IMR-90 (cell line): ENCODE results near the gene TGFA. TPM values are rescaled to one million over a fixed set of nuclear protein-coding genes. Genes with fewer than 3 reads are reported as not detected.

Source experiments
- ATAC-seq: fragments of 200-7000 bp; cut with Tn5 transposase; 2 replicates; pipeline ENCODE4 v1.9.1; 2020; ENCODE audit warnings: low read depth, mild to moderate bottlenecking, moderate library complexity
- BruUV-seq: library from RNA; stranded (reverse); fragments of 400-500 nt; replicated peaks from 2 replicates; lab custom pipeline; 2021; lab: Mats Ljungman, UMichigan
- CTCF ChIA-PET: fragments of 300-600 bp; formaldehyde crosslinking; extraction: SDS; loops from one replicate; lab custom pipeline; 2021; ENCODE audit warnings: antibody characterized with exemption; lab: Yijun Ruan, JAX
- POLR2A ChIA-PET: fragments of 300-600 bp; sonication (Branson Sonifier 250); formaldehyde crosslinking; loops from one replicate; lab custom pipeline; 2022; ENCODE audit warnings: antibody characterized with exemption; ENCODE audit not compliant: unreplicated experiment; lab: Charles Lee
- DNase-seq: peaks from one replicate; pipeline ENCODE4 v3.0.0; 2013
- H2AFZ ChIP-seq: replicated peaks from 2 replicates; pipeline ENCODE3; 2013; ENCODE audit warnings: low read length, mild to moderate bottlenecking; ENCODE audit not compliant: poor library complexity
- H2AK5ac ChIP-seq: 2 replicates; pipeline ENCODE4 v1.6.1; 2013; ENCODE audit warnings: low read depth, low read length, inconsistent platforms
- H2AK9ac ChIP-seq: replicated peaks from 2 replicates; pipeline ENCODE3; 2013; ENCODE audit warnings: mild to moderate bottlenecking, low read depth, low read length, moderate library complexity; ENCODE audit not compliant: poor library complexity
- H2BK120ac ChIP-seq: 2 replicates; pipeline ENCODE4 v1.6.1; 2013; ENCODE audit warnings: low read depth, low read length, inconsistent platforms
- H2BK15ac ChIP-seq: 3 replicates; pipeline ENCODE4 v1.6.1; 2013; ENCODE audit warnings: low read depth, low read length, inconsistent platforms
- H2BK20ac ChIP-seq: 2 replicates; pipeline ENCODE4 v1.6.1; 2013; ENCODE audit warnings: low read depth, mild to moderate bottlenecking, inconsistent platforms, low read length, moderate library complexity
- H2BK5ac ChIP-seq: 2 replicates; pipeline ENCODE4 v1.6.1; 2013; ENCODE audit warnings: mild to moderate bottlenecking, low read depth, low read length, inconsistent platforms; ENCODE audit not compliant: poor library complexity, severe bottlenecking
- H3K14ac ChIP-seq: replicated peaks from 2 replicates; pipeline ENCODE4 v1.6.1; 2013; ENCODE audit warnings: low read depth, low read length, inconsistent platforms
- H3K18ac ChIP-seq: 2 replicates; pipeline ENCODE4 v1.6.1; 2013; ENCODE audit warnings: low read depth, low read length, control low read depth
- H3K23ac ChIP-seq: 2 replicates; pipeline ENCODE4 v1.6.1; 2013; ENCODE audit warnings: low read depth, low read length, inconsistent platforms
- H3K27ac ChIP-seq: 2 replicates; pipeline ENCODE4 v1.5.1; 2013; ENCODE audit warnings: mild to moderate bottlenecking, control low read depth, low read length; ENCODE audit not compliant: insufficient read depth
- H3K27me3 ChIP-seq: 2 replicates; pipeline ENCODE4 v1.6.1; 2013; ENCODE audit warnings: low read length; ENCODE audit not compliant: control insufficient read depth, insufficient read depth
- H3K36me3 ChIP-seq: 2 replicates; pipeline ENCODE4 v1.6.1; 2013; ENCODE audit warnings: low read length, mixed read lengths; ENCODE audit not compliant: control insufficient read depth, insufficient read depth
- H3K4ac ChIP-seq: 2 replicates; pipeline ENCODE4 v1.6.1; 2013; ENCODE audit warnings: low read depth, low read length, inconsistent platforms
- H3K4me1 ChIP-seq: 2 replicates; pipeline ENCODE4 v1.6.1; 2013; ENCODE audit warnings: low read length, mixed read lengths; ENCODE audit not compliant: control insufficient read depth, insufficient read depth
- H3K4me2 ChIP-seq: 2 replicates; pipeline ENCODE4 v1.6.1; 2013; ENCODE audit warnings: low read depth, mild to moderate bottlenecking, control low read depth, low read length, moderate library complexity
- H3K4me3 ChIP-seq: 2 replicates; pipeline ENCODE4 v1.5.1; 2013; ENCODE audit warnings: low read depth, mild to moderate bottlenecking, control low read depth, low read length, moderate library complexity; ENCODE audit not compliant: insufficient read depth
- H3K56ac ChIP-seq: 2 replicates; pipeline ENCODE4 v1.6.1; 2013; ENCODE audit warnings: low read length, inconsistent platforms; ENCODE audit not compliant: insufficient read depth; ENCODE audit errors: extremely low read depth
- H3K79me1 ChIP-seq, 2 experiments: 2 replicates each; pipeline ENCODE4 v1.6.1; 2013; ENCODE audit warnings: low read length in 2 of 2, inconsistent platforms in 1 of 2, low read depth in 1 of 2
- H3K9ac ChIP-seq: 2 replicates; pipeline ENCODE4 v1.6.1; 2013; ENCODE audit warnings: low read depth, low read length, control low read depth
- H3K9me1 ChIP-seq: 2 replicates; pipeline ENCODE4 v1.6.1; 2013; ENCODE audit warnings: low read length, inconsistent platforms; ENCODE audit not compliant: insufficient read depth
- H3K9me3 ChIP-seq: 2 replicates; pipeline ENCODE4 v1.6.1; 2013; ENCODE audit warnings: low read length; ENCODE audit not compliant: control insufficient read depth, insufficient read depth
- H4K20me1 ChIP-seq: 2 replicates; pipeline ENCODE4 v1.6.1; 2013; ENCODE audit warnings: low read length, inconsistent platforms; ENCODE audit not compliant: insufficient read depth
- H4K5ac ChIP-seq: 2 replicates; pipeline ENCODE4 v1.6.1; 2013; ENCODE audit warnings: mild to moderate bottlenecking, low read depth, low read length, control low read depth
- H4K8ac ChIP-seq, 2 experiments: 2 replicates each; pipeline ENCODE4 v1.6.1; 2013; ENCODE audit warnings: low read depth in 2 of 2, low read length in 2 of 2, control low read depth in 1 of 2, inconsistent platforms in 1 of 2
- H4K91ac ChIP-seq: 2 replicates; pipeline ENCODE4 v1.6.1; 2013; ENCODE audit warnings: low read depth, low read length, inconsistent platforms; ENCODE audit not compliant: insufficient read depth
- BHLHE40 ChIP-seq: fragments of 150-350 bp; IDR thresholded peaks from 2 replicates; pipeline ENCODE4 v1.6.1; 2016; ENCODE audit warnings: mild to moderate bottlenecking, low read depth, low read length
- CEBPB ChIP-seq: IDR thresholded peaks from 2 replicates; pipeline ENCODE4 v1.6.1; 2012; ENCODE audit warnings: low read depth, low read length, improper control_type of control experiment
- CHD1 ChIP-seq: IDR thresholded peaks from 2 replicates; pipeline ENCODE4 v1.6.1; 2012; ENCODE audit warnings: low read depth, low read length, improper control_type of control experiment
- FOS ChIP-seq: fragments of 150-350 bp; IDR thresholded peaks from 2 replicates; pipeline ENCODE4 v1.6.1; 2016; ENCODE audit warnings: low read depth, low read length
- MAFK ChIP-seq: IDR thresholded peaks from 2 replicates; pipeline ENCODE4 v1.6.1; 2012; ENCODE audit warnings: low read depth, low read length, improper control_type of control experiment
- MAZ ChIP-seq: IDR thresholded peaks from 2 replicates; pipeline ENCODE4 v1.6.1; 2012; ENCODE audit warnings: low read depth, mild to moderate bottlenecking, low read length, improper control_type of control experiment, moderate library complexity, borderline replicate concordance
- MXI1 ChIP-seq: IDR thresholded peaks from 2 replicates; pipeline ENCODE4 v1.6.1; 2012; ENCODE audit warnings: low read depth, mild to moderate bottlenecking, low read length, moderate library complexity, borderline replicate concordance
- NFE2L2 ChIP-seq: fragments of 150-350 bp; IDR thresholded peaks from 2 replicates; pipeline ENCODE4 v1.6.1; 2016; ENCODE audit warnings: low read depth, mild to moderate bottlenecking, low read length
- POLR2A ChIP-seq: IDR thresholded peaks from 2 replicates; pipeline ENCODE4 v1.6.1; 2012; ENCODE audit warnings: mild to moderate bottlenecking, low read depth, low read length
- RAD21 ChIP-seq: IDR thresholded peaks from 2 replicates; pipeline ENCODE4 v1.6.1; 2012; ENCODE audit warnings: low read length, improper control_type of control experiment
- RCOR1 ChIP-seq: IDR thresholded peaks from 2 replicates; pipeline ENCODE4 v1.6.1; 2012; ENCODE audit warnings: mild to moderate bottlenecking, low read length, improper control_type of control experiment; ENCODE audit not compliant: insufficient replicate concordance
- RFX5 ChIP-seq: IDR thresholded peaks from 2 replicates; pipeline ENCODE4 v1.8.0; 2012; ENCODE audit warnings: low read depth, mild to moderate bottlenecking, low read length, moderate library complexity
- SMC3 ChIP-seq: fragments of 150-350 bp; IDR thresholded peaks from 2 replicates; pipeline ENCODE4 v1.6.1; 2016; ENCODE audit warnings: low read depth, mild to moderate bottlenecking, antibody characterized with exemption, low read length, moderate library complexity
- WGBS, 2 experiments: methylation state at CpG; one replicate each; pipeline versions ENCODE4 v1.1.5 to v1.1.7; 2013; ENCODE audit warnings: missing lambda C conversion rate in 2 of 2; ENCODE audit not compliant: insufficient read length in 1 of 2; ENCODE audit errors: extremely low coverage in 2 of 2; 5-methylcytosine and 5-hydroxymethylcytosine counted together
- dilution Hi-C: fragments of 300-500 bp; cut with HindIII; formaldehyde crosslinking; loops from one replicate; pipeline ENCODE4 v1.14.3; 2018; ENCODE audit warnings: low sequenced_read_pairs; ENCODE audit not compliant: unreplicated experiment
- in situ Hi-C: fragments of 300-500 bp; cut with MboI; formaldehyde crosslinking; loops from 3 replicates; pipeline ENCODE4 v1.14.3; 2019; ENCODE audit warnings: low sequenced_read_pairs, inconsistent platforms, mixed read lengths
- intact Hi-C: fragments of 100-400 bp; cut with micrococcal nuclease; formaldehyde crosslinking; loops from 2 replicates; pipeline ENCODE4 v1.10.0; 2022
- polyA plus RNA-seq, 3 experiments: library from polyadenylated mRNA; depleted of rRNA; stranded (reverse); fragments of >200 nt; gene quantifications; 2 replicates each; pipeline ENCODE4 v1.2.3, GENCODE V29; 2012; ENCODE audit warnings: low replicate concordance in 1 of 3
- total RNA-seq: library from RNA; depleted of rRNA; stranded (reverse); fragments of >200 nt; gene quantifications from 2 replicates; pipeline ENCODE4 v1.2.3, GENCODE V29; 2012
- TF ChIP-seq, protein P1 (sequence below): fragments of 150-350 bp; IDR thresholded peaks from 2 replicates; pipeline ENCODE4 v1.6.1; 2016; ENCODE audit warnings: low read depth, mild to moderate bottlenecking, low read length, moderate library complexity, borderline replicate concordance
- TF ChIP-seq, protein P2 (sequence below): fragments of 150-350 bp; IDR thresholded peaks from 2 replicates; pipeline ENCODE4 v1.6.1; 2017; ENCODE audit warnings: mild to moderate bottlenecking, antibody characterized with exemption, low read length, low read depth
- TF ChIP-seq, protein P3 (sequence below): conservative IDR thresholded peaks from 2 replicates; pipeline ENCODE4 v1.5.1; 2012; ENCODE audit warnings: mild to moderate bottlenecking, low read depth, low read length, improper control_type of control experiment

The TGFA gene
- total and polyA plus RNA-seq, 2 of the 4 experiments (the other 2 are of a cell fraction) = not detected

- Histone ChIP-seq H3K9ac (no peak overlapping the region), H3K27ac (no peak overlapping the region), H3K36me3 (no peaks in the 10 kb centered on the region), H4K8ac (no peak overlapping the region), H2BK5ac (no peak overlapping the region), H3K27me3 (peaks cover 4% of the 10 kb centered on the region), H3K14ac (no peak overlapping the region), H3K56ac (no peak overlapping the region), H2BK120ac (no peak overlapping the region), H2AK9ac (no peak overlapping the region), H4K5ac (no peak overlapping the region), H2BK15ac (no peak overlapping the region), H3K18ac (no peak overlapping the region), H3K4me2 (no peak overlapping the region), H3K9me3 (no peaks in the 10 kb centered on the region), H2AFZ (no peak overlapping the region), H3K23ac (no peak overlapping the region), H3K4me3 (no peak overlapping the region), H3K79me1 (no peaks in the 10 kb centered on the region), H3K4me1 (no peaks in the 10 kb centered on the region), H2BK20ac (no peak overlapping the region), H4K91ac (no peak overlapping the region), H2AK5ac (no peak overlapping the region), H3K9me1 (no peaks in the 10 kb centered on the region), H4K20me1 (no peaks in the 10 kb centered on the region), H3K4ac (no peak overlapping the region)
- intact Hi-C loops (no loop called here), dilution Hi-C loops (no loop called here), in situ Hi-C loops (no loop called here)
- POLR2A ChIA-PET = no interaction called here
- DNase-seq (no peak), ATAC-seq (no peak)
- no TSS peak for BruUV-seq
- WGBS, 2 experiments = no CpG with 5 or more reads among the region's 3 CpGs
- TF ChIP-seq, protein P1, sequence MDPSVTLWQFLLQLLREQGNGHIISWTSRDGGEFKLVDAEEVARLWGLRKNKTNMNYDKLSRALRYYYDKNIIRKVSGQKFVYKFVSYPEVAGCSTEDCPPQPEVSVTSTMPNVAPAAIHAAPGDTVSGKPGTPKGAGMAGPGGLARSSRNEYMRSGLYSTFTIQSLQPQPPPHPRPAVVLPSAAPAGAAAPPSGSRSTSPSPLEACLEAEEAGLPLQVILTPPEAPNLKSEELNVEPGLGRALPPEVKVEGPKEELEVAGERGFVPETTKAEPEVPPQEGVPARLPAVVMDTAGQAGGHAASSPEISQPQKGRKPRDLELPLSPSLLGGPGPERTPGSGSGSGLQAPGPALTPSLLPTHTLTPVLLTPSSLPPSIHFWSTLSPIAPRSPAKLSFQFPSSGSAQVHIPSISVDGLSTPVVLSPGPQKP = no peak
- TF ChIP-seq FOS (no peak), RCOR1 (no peak), NFE2L2 (no peak), BHLHE40 (no peak), POLR2A (no peak), MXI1 (no peak), RFX5 (no peak), SMC3 (no peak), MAFK (no peak), MAZ (no peak), RAD21 (no peak), CHD1 (no peak), CEBPB (no peak)
- TF ChIP-seq, protein P2, sequence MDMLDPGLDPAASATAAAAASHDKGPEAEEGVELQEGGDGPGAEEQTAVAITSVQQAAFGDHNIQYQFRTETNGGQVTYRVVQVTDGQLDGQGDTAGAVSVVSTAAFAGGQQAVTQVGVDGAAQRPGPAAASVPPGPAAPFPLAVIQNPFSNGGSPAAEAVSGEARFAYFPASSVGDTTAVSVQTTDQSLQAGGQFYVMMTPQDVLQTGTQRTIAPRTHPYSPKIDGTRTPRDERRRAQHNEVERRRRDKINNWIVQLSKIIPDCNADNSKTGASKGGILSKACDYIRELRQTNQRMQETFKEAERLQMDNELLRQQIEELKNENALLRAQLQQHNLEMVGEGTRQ = no peak
- TF ChIP-seq, protein P3, sequence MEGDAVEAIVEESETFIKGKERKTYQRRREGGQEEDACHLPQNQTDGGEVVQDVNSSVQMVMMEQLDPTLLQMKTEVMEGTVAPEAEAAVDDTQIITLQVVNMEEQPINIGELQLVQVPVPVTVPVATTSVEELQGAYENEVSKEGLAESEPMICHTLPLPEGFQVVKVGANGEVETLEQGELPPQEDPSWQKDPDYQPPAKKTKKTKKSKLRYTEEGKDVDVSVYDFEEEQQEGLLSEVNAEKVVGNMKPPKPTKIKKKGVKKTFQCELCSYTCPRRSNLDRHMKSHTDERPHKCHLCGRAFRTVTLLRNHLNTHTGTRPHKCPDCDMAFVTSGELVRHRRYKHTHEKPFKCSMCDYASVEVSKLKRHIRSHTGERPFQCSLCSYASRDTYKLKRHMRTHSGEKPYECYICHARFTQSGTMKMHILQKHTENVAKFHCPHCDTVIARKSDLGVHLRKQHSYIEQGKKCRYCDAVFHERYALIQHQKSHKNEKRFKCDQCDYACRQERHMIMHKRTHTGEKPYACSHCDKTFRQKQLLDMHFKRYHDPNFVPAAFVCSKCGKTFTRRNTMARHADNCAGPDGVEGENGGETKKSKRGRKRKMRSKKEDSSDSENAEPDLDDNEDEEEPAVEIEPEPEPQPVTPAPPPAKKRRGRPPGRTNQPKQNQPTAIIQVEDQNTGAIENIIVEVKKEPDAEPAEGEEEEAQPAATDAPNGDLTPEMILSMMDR = no peak
- CTCF ChIA-PET = no interaction called here
Measured at GRCh38 chr2:70509565-70509964, 44.1 kb downstream of the TGFA start.
